Spinal cord (tissue), 10 donors: ENCODE data around the gene SGMS2. TPM values are rescaled to one million over a fixed set of nuclear protein-coding genes. Genes with fewer than 3 reads are reported as not detected.
"Not testable (repeated sequence)": the region's sequence is repeated elsewhere in the genome, so short reads cannot be mapped to it uniquely, and the experiment has no call there.

Experiments
- DNase-seq, 6 donors: peaks; one replicate each; pipeline versions ENCODE4 v3.0.0 to v3.0.0-alpha.2; 2013 to 2015; ENCODE audit warnings: low spot score in 6 of 6, low read depth in 4 of 6
- H3K27ac ChIP-seq: one replicate; pipeline ENCODE4 v1.5.1; 2013; ENCODE audit warnings: low read depth, low read length, control low read depth
- H3K27me3 ChIP-seq: one replicate; pipeline ENCODE4 v1.6.1; 2013; ENCODE audit warnings: low read length; ENCODE audit not compliant: control insufficient read depth, insufficient read depth
- H3K36me3 ChIP-seq: one replicate; pipeline ENCODE4 v1.6.1; 2013; ENCODE audit warnings: low read length; ENCODE audit not compliant: control insufficient read depth, insufficient read depth
- H3K4me1 ChIP-seq: one replicate; pipeline ENCODE4 v1.6.1; 2013; ENCODE audit warnings: low read length; ENCODE audit not compliant: control insufficient read depth, insufficient read depth
- H3K4me3 ChIP-seq: one replicate; pipeline ENCODE4 v1.5.1; 2013; ENCODE audit warnings: low read depth, low read length, control low read depth
- H3K9me3 ChIP-seq: one replicate; pipeline ENCODE4 v1.6.1; 2013; ENCODE audit warnings: low read length; ENCODE audit not compliant: control insufficient read depth, insufficient read depth
- WGBS: methylation state at CpG from one replicate; pipeline ENCODE4 v1.1.5; 2013; ENCODE audit warnings: missing lambda C conversion rate; ENCODE audit not compliant: insufficient coverage; 5-methylcytosine and 5-hydroxymethylcytosine counted together
- polyA plus RNA-seq, 2 donors: library from polyadenylated mRNA; unstranded; fragments of 120-200 nt; gene quantifications; one replicate each; pipeline ENCODE4 v1.2.1, GENCODE V29; 2013; ENCODE audit not compliant: insufficient read length in 2 of 2
- total RNA-seq, 2 donors: library from RNA; depleted of rRNA in 1 of 2; stranded (reverse); fragments of 120-200 nt in 1 of 2; fragments of >200 nt in 1 of 2; gene quantifications; one replicate each; pipeline versions ENCODE4 v1.2.3 to v1.2.4, GENCODE V29; 2013 to 2014
- donor health status: healthy.

The SGMS2 gene
- total and polyA plus RNA-seq, 4 donors, result 2.0 to 16.9 (median 9.1) TPM

GRCh38 chr4:107901213-107901934 lies 76.6 kb downstream of the SGMS2 start:
- no CpG with 5 or more reads among the region's 2 CpGs for WGBS
- H3K9me3 ChIP-seq, result no peaks in the 10 kb centered on the region
- no peak overlapping the region for H3K4me3 ChIP-seq
- no peak for DNase-seq
- no peaks in the 10 kb centered on the region for H3K4me1 ChIP-seq
- no peaks in the 10 kb centered on the region for H3K27me3 ChIP-seq
- no peak overlapping the region for H3K27ac ChIP-seq
- H3K36me3 ChIP-seq, result no peaks in the 10 kb centered on the region

GRCh38 chr4:107902715-107903114 lies 78.0 kb downstream of the SGMS2 start:
- no peak overlapping the region for H3K4me3 ChIP-seq
- no peaks in the 10 kb centered on the region for H3K9me3 ChIP-seq
- H3K4me1 ChIP-seq, result no peaks in the 10 kb centered on the region
- H3K36me3 ChIP-seq, result no peaks in the 10 kb centered on the region
- H3K27ac ChIP-seq, result no peak overlapping the region
- no peak for DNase-seq
- no peaks in the 10 kb centered on the region for H3K27me3 ChIP-seq
- WGBS, result no CpG with 5 or more reads among the region's 2 CpGs

DNA sequence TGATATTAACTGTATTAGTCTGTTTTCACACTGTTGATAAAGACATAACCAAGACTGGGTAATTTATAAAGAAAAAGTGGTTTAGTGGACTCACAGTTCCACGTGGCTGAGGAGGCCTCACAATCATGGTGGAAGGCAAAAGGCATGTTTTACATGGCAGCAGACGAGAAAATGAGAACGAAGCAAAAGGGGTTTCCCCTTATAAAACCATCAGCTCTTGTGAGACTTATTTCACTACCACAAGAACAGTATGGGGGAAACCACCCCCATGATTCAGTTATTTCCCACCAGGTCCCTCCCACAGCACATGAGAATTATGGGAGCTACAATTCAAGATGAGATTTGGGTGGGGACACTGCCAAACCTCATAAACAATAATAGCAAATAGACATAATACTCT lies 80.3 kb downstream of the SGMS2 start:
- DNase-seq, H3K4me1 ChIP-seq, H3K9me3 ChIP-seq, H3K27me3 ChIP-seq, H3K27ac ChIP-seq, H3K4me3 ChIP-seq, H3K36me3 ChIP-seq: not testable (repeated sequence)
- 92% methylated on average over 2 of the region's 3 CpGs for WGBS

- H3K4me3 ChIP-seq, result no peak overlapping the region
- no peaks in the 10 kb centered on the region for H3K27me3 ChIP-seq
- no peaks in the 10 kb centered on the region for H3K9me3 ChIP-seq
- H3K36me3 ChIP-seq, result no peaks in the 10 kb centered on the region
- WGBS, result 100% methylated on average over 2 of the region's 4 CpGs
- H3K27ac ChIP-seq, result no peak overlapping the region
- H3K4me1 ChIP-seq, result no peaks in the 10 kb centered on the region
- no peak for DNase-seq
Observed at GRCh38 chr4:107906458-107907100, 81.8 kb downstream of the SGMS2 start.

- H3K36me3 ChIP-seq, result no peaks in the 10 kb centered on the region
- WGBS, result 96% methylated on average over 4 of the region's 7 CpGs
- no peaks in the 10 kb centered on the region for H3K9me3 ChIP-seq
- no peaks in the 10 kb centered on the region for H3K4me1 ChIP-seq
- H3K27ac ChIP-seq, result no peak overlapping the region
- no peak for DNase-seq
- H3K27me3 ChIP-seq, result no peaks in the 10 kb centered on the region
- H3K4me3 ChIP-seq, result no peak overlapping the region
Observed at GRCh38 chr4:107908377-107908776, 83.6 kb downstream of the SGMS2 start.

DNA sequence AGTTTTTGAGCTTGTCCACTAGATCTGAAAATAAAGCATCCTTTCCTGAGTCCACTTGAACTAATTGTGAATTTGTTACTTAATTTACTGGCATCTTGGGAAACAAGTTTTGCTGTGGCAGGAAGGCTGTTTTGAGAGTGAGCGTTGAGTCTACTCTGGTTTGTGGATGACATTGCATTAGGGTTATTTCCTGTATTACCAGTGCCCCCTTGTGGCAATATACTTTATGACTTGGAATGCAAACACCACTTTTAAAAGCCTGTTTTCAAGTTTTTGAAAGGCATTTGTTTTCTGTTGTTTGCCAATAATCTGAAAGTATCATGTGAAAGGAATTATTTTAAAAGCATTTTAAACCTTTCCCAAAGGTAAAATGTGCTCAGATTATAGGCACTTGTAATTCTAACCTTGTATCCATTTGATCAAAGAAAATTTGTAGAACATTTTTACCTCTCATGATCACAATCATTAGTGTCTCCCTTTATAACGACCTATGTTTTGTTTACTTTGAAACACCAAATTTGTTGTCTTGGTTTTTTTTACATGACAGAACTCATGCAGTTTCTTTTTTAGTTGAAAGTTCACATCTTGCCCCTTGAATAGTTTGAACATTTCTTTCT lies 88.7 kb downstream of the SGMS2 start:
- peak; percentile 41 to 93 (median 68) for DNase-seq
- Histone ChIP-seq H3K27me3 (no peaks in the 10 kb centered on the region), H3K36me3 (no peaks in the 10 kb centered on the region), H3K4me3 (no peak overlapping the region), H3K27ac (no peak overlapping the region), H3K9me3 (no peaks in the 10 kb centered on the region), H3K4me1 (no peaks in the 10 kb centered on the region)
- WGBS, result no CpG with 5 or more reads among the region's 2 CpGs

DNA sequence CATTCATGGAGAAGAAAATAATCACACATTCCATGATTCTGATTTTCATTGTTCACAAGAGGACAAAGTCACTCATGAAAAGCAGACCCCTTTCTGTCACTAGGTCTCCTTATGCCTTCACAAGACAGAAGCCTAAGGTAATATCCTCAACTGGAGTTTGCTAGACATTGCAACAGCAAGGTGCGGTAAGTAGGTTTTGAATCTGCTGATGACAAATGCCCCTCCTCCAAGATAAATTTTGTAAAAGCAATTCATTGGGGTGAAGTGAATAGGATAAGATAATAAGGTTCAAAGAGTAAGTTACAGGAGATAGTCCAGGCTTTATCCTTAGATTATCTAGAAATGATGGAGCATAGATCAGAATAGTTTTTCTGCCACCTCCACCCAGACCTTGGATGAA lies 90.5 kb downstream of the SGMS2 start:
- no peaks in the 10 kb centered on the region for H3K36me3 ChIP-seq
- no peak overlapping the region for H3K27ac ChIP-seq
- H3K4me1 ChIP-seq, result no peaks in the 10 kb centered on the region
- no peak for DNase-seq
- no peaks in the 10 kb centered on the region for H3K27me3 ChIP-seq
- no peak overlapping the region for H3K4me3 ChIP-seq
- no CpG with 5 or more reads among the region's 1 CpG for WGBS
- peaks cover under 1% of the 10 kb centered on the region for H3K9me3 ChIP-seq

DNA sequence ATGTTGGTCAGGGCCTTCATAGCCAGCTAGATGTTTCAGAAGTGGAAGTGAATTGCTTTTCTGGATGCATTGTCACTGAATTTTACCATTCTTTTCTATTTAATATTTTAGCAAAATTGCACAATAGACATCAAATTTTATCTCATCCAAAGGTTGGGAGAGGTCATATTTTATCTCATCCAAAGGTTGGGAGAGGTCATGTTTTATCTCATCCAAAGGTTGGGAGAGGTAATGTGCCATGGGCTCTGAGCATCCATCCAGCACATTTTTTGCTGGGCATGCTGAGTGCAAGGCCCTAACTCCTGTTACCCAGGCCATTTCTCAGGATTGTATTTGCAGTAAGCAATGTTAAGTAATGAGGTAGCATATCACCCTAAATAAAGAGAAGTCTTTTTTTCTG lies 91.9 kb downstream of the SGMS2 start:
- no peak overlapping the region for H3K27ac ChIP-seq
- no peak for DNase-seq

GRCh38 chr4:107917500-107917899 lies 92.8 kb downstream of the SGMS2 start:
- Histone ChIP-seq H3K4me3 (no peak overlapping the region), H3K4me1 (no peaks in the 10 kb centered on the region)
- no CpG with 5 or more reads among the region's 2 CpGs for WGBS

More for the DNA sequence above, 91.9 kb downstream of the SGMS2 start:
- Histone ChIP-seq H3K4me1 (no peaks in the 10 kb centered on the region), H3K9me3 (peaks cover 5% of the 10 kb centered on the region), H3K27me3 (no peaks in the 10 kb centered on the region), H3K36me3 (no peaks in the 10 kb centered on the region), H3K4me3 (no peak overlapping the region)

More at GRCh38 chr4:107917500-107917899, 92.8 kb downstream of the SGMS2 start:
- no peaks in the 10 kb centered on the region for H3K36me3 ChIP-seq
- peaks cover 5% of the 10 kb centered on the region for H3K9me3 ChIP-seq
- no peak for DNase-seq
- no peaks in the 10 kb centered on the region for H3K27me3 ChIP-seq
- H3K27ac ChIP-seq, result no peak overlapping the region
